ENCODE results near the gene ERVFRD-1.

ERVFRD-1 gene, protein sequence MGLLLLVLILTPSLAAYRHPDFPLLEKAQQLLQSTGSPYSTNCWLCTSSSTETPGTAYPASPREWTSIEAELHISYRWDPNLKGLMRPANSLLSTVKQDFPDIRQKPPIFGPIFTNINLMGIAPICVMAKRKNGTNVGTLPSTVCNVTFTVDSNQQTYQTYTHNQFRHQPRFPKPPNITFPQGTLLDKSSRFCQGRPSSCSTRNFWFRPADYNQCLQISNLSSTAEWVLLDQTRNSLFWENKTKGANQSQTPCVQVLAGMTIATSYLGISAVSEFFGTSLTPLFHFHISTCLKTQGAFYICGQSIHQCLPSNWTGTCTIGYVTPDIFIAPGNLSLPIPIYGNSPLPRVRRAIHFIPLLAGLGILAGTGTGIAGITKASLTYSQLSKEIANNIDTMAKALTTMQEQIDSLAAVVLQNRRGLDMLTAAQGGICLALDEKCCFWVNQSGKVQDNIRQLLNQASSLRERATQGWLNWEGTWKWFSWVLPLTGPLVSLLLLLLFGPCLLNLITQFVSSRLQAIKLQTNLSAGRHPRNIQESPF

DNA sequence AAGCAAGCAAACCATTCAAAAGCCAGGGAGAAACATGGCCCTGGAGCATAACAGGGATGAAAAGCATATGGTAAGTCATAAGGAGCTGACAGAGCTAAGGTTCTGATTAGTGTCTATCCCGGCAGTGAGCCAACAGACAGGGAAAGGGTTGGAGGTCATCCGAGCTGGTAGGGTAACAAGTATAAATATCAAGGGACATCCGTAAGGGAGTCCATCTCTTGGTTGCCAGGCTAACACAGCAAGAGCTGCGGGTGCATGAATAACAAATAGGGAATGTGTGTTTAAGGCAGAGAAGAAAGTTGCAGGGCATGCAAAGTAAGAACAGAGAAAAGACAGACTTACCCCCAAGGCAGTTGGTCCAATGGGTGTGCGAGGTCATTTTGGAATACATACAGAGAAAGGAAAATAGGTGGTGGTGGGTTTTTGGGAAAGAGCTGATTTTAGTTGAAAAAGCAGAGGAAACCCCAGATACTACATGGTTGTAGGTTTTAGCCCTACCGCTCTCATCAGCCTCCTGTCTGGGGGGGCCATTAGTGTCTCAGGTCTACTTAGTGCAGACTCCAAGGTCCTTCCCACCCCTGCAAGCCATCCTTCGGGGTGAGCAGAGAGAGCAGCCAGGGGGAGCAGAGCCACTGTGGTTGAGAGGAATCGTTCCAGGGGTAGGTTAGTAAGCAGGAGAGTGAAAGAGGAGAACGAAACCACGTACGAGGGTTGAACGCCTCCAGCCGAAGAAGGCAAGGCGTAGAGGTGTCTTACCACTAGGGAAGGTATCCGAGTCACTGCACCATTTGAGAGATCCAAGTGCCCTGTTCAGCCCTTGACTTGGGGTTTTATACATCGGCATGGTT lies at the start of gene ERVFRD-1:
TSS of gene ERVFRD-1 (minus strand) at position 805 of the 848 bp plus-strand sequence. CDS start 6,415 bp downstream, outside the sequence.
- in situ Hi-C loops (cut with HindIII; ENCODE audit: low sequenced_read_pairs), result no loop called here

- in situ Hi-C loops (cut with HindIII; ENCODE audit: low sequenced_read_pairs), result no loop called here
Measured at GRCh38 chr6:11160199-11160598, 48.7 kb upstream of the ERVFRD-1 start.

DNA sequence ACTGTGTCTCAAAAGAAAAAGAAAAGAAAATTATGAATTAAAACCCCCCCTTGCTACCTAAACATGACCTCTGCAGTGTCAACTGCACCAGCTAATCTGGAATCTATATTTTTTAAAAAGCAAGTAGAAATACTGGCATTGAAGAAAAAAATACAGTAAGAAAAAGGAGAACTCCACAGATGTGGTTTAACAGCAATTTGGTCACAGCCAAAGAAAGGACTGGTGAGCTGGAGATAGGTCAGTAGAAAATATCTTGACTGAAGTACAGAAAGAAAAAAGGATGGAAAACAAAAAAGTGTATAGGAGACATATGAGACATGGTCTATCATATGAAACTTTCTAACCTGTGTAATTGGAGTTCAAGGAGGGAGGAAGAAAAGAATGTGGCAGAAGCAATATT lies 44.1 kb upstream of the ERVFRD-1 start:
- in situ Hi-C loops (cut with HindIII; ENCODE audit: low sequenced_read_pairs), result no loop called here

GRCh38 chr6:11153447-11153846 lies 41.9 kb upstream of the ERVFRD-1 start:
- in situ Hi-C loops (cut with HindIII; ENCODE audit: low sequenced_read_pairs), result no loop called here

GRCh38 chr6:11152581-11152980 lies 41.1 kb upstream of the ERVFRD-1 start:
- in situ Hi-C loops (cut with HindIII; ENCODE audit: low sequenced_read_pairs), result no loop called here

- in situ Hi-C loops (cut with HindIII; ENCODE audit: low sequenced_read_pairs), result no loop called here
Measured at GRCh38 chr6:11151488-11151887, 40.0 kb upstream of the ERVFRD-1 start.

DNA sequence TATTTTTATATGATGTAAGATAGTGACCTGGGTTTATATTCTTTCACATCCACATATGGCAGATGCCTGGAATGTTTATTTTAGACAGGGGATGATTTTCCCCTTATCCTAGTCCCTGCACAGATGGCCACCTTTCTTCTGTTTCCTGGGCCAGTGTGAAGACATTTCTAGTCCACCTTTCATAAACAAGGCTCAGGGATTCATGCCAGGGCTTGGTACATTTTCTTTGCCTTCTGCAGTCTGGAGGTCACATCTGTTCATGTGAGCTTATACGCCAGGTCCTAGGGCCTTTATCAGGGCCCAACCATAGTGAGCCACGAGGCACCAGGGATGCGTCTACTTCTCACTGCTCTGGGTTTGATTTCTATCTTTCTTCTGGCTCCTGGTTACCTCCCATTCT lies 38.0 kb upstream of the ERVFRD-1 start:
- in situ Hi-C loops (cut with HindIII; ENCODE audit: low sequenced_read_pairs), result loop anchor here (25.0 kb wide), 1 partner anchor 338 kb away; no protein-coding TSS in a partner anchor

DNA sequence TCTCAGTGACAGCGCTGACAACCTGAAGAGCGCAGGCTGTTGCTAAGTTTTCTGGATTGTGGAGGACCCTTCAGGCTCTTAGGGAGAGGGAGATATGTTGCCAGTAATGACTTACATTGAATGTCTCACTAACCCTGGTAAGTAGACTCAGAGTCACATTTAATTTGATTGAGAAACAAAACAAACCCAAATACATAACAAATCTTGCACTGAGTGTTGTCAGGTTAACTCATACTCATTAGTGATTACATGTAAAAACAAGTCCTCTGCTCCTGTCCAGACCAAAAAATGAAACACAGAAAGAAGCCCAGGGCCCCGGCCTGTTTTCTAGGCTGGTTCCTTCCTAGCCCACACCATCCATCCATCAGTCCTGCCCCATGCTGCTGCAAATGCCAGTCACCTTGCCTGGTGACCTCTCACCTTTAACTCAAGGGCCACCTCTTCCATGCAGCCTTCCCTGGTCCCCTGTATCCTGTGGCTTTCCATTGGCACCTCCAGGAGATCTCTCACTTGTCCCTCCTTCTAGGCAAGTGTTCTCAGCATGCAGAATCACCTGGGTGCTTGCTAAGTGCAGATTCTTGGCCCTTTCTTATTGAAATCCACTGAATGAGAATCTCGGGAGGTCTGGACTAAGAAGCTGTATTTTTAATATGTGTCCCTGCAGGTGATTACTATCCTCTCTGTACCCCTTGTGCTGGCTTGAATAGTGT lies 34.7 kb upstream of the ERVFRD-1 start:
- in situ Hi-C loops (cut with HindIII; ENCODE audit: low sequenced_read_pairs), result loop anchor here (25.0 kb wide), 1 partner anchor 341 kb away; no protein-coding TSS in a partner anchor

GRCh38 chr6:11144393-11144851 lies 32.9 kb upstream of the ERVFRD-1 start:
- in situ Hi-C loops (cut with HindIII; ENCODE audit: low sequenced_read_pairs), result loop anchor here (25.0 kb wide), 1 partner anchor 343 kb away; no protein-coding TSS in a partner anchor

GRCh38 chr6:11143394-11144371 lies 32.2 kb upstream of the ERVFRD-1 start:
- in situ Hi-C loops (cut with HindIII; ENCODE audit: low sequenced_read_pairs), result loop anchor here (25.0 kb wide), 1 partner anchor 344 kb away; no protein-coding TSS in a partner anchor

DNA sequence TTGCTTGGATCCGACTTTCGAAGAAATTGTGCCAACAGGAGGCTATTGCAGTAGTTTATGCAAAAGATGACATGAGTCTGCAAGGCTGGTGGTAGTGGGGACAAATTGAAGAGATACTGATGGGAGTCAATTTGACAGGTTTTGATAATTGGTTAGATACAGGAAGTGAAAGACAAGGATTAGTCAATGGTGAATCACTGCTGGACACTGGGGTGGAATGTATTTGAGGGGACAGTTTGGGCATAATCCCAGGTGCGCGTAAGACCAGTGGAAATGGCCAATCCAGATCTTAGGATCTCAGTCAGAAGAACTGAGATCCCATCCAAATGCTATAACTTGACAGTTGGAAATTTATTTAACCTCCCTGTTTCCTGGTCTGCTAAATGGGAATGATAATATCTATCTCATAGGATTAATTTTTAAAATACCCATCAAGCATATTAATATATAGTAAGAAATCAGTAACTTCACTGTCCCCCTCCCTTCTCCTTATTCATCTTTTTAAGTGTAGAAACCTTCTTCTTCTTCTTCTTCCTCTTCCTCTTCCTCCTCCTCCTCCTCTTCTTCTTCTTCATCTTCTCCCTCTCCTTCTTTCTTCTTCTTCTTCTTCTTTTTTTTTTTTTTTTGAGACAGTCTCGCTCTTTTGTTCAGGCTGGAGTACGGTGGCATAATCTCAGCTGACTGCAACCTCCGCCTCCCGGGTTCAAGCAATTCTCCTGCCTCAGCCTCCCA lies 30.9 kb upstream of the ERVFRD-1 start:
- in situ Hi-C loops (cut with HindIII; ENCODE audit: low sequenced_read_pairs), result loop anchor here (25.0 kb wide), 1 partner anchor 345 kb away; no protein-coding TSS in a partner anchor

GRCh38 chr6:11141295-11141694 lies 29.8 kb upstream of the ERVFRD-1 start:
- in situ Hi-C loops (cut with HindIII; ENCODE audit: low sequenced_read_pairs), result loop anchor here (25.0 kb wide), 1 partner anchor 346 kb away; no protein-coding TSS in a partner anchor

GRCh38 chr6:11140056-11140455 lies 28.5 kb upstream of the ERVFRD-1 start:
- in situ Hi-C loops (cut with HindIII; ENCODE audit: low sequenced_read_pairs), result loop anchor here (25.0 kb wide), 1 partner anchor 347 kb away; no protein-coding TSS in a partner anchor

DNA sequence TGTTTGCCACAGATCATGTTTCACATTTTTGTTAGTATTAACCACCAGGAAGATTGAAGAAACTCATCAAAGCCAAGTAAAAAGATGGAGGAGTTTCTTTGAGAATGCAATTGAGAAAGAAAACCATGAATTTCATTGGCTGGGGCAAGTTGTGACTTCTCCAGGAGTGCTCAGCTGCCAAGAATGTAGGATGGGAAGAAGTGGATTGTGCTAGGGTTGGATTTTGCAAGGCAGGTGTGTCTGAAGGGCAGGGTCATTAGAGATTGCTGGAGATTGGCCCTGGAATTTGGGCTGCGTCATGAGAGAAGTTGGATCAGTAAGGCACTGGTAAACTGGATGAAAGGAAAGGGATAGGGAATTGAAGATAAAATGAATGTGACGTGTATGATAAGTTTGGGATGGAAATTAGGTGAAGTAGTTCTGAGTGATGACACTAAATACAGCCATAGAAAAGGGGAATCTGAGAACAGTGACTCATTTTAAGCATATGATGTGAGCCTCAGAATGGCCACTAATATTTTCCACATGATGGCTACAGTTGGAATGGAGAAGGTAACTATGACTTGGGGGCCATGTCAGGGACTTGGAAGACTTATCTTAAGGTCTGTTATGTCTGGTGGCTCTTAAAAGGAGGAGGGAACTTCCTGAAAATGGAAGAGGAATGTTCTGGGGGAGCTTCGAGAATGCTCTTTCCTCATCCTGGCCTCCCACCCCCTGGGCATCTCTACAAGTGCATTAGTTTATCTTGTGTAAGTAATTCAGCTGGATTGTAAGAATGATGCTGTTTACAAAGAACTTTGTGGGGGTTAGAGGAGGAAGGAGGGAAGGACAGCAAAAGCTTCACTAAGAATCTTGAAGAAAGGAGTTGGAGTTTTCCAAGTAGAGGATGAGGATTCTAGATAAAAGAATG lies 27.8 kb upstream of the ERVFRD-1 start:
- in situ Hi-C loops (cut with HindIII; ENCODE audit: low sequenced_read_pairs), result loop anchor here (25.0 kb wide), 1 partner anchor 348 kb away; no protein-coding TSS in a partner anchor

DNA sequence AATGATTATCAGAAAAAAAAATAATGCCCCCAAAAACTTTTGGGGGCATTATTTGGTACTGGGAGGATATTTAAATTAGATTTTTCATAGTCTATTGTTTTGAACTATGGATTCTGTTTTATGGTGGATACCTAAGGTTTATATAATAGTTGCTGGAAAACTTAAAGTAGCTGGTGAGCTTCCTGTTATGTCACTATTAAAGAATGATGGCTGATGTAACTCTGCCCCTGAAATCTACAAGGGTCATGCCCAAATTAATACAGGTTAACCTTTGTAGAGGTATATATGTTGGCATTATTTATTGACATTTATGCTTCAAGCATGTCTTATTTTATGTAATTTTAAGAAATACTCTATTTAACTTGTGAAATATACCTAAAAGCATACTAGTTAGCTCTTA lies 25.3 kb upstream of the ERVFRD-1 start:
- in situ Hi-C loops (cut with HindIII; ENCODE audit: low sequenced_read_pairs), result loop anchor here (25.0 kb wide), 1 partner anchor 350 kb away; no protein-coding TSS in a partner anchor

GRCh38 chr6:11133281-11133680 lies 21.8 kb upstream of the ERVFRD-1 start:
- in situ Hi-C loops (cut with HindIII; ENCODE audit: low sequenced_read_pairs), result loop anchor here (25.0 kb wide), 1 partner anchor 354 kb away; no protein-coding TSS in a partner anchor
